GM23338 (cell line): Measurements from ENCODE around the gene SSTR5. TPM values are rescaled to one million over a fixed set of nuclear protein-coding genes. Genes with fewer than 3 reads are reported as not detected.

ENCODE experiments used
- ATAC-seq: fragments of 200-7000 bp; cut with Tn5 transposase; 3 replicates; pipeline ENCODE4 v1.9.1; 2020
- DNase-seq: peaks from one replicate; pipeline ENCODE4 v3.0.0-alpha.2; 2015; ENCODE audit warnings: low spot score
- H2AFZ ChIP-seq: fragments of 200-600 bp; sonication (generic); 2 replicates; pipeline ENCODE4 v1.8.0; 2016; ENCODE audit warnings: antibody characterized with exemption, mild to moderate bottlenecking, moderate library complexity
- H3F3A ChIP-seq: fragments of 200-600 bp; sonication (generic); replicated peaks from 2 replicates; pipeline ENCODE4 v1.8.0; 2017; ENCODE audit warnings: antibody characterized with exemption, mixed run types, low read depth
- H3K27ac ChIP-seq: fragments of 200-600 bp; sonication (generic); 2 replicates; pipeline ENCODE4 v1.6.1; 2016; ENCODE audit warnings: low read depth
- H3K27me3 ChIP-seq: fragments of 200-600 bp; sonication (generic); 2 replicates; pipeline ENCODE4 v1.8.0; 2016; ENCODE audit warnings: mild to moderate bottlenecking, mixed run types, moderate library complexity; ENCODE audit not compliant: insufficient read depth
- H3K36me3 ChIP-seq: fragments of 200-600 bp; sonication (generic); 2 replicates; pipeline ENCODE4 v1.8.0; 2016; ENCODE audit warnings: mild to moderate bottlenecking; ENCODE audit not compliant: insufficient read depth
- H3K4me1 ChIP-seq: fragments of 200-600 bp; sonication (generic); 2 replicates; pipeline ENCODE4 v1.8.0; 2016; ENCODE audit warnings: mild to moderate bottlenecking, moderate library complexity; ENCODE audit not compliant: insufficient read depth
- H3K4me2 ChIP-seq: fragments of 200-600 bp; sonication (generic); 2 replicates; pipeline ENCODE4 v1.7.1; 2017; ENCODE audit warnings: mixed run types
- H3K4me3 ChIP-seq: fragments of 200-600 bp; sonication (generic); 2 replicates; pipeline ENCODE4 v1.6.1; 2016; ENCODE audit warnings: mixed run types
- H3K79me2 ChIP-seq: fragments of 200-600 bp; sonication (generic); replicated peaks from 2 replicates; pipeline ENCODE4 v1.8.0; 2017; ENCODE audit warnings: mild to moderate bottlenecking; ENCODE audit not compliant: insufficient read depth
- H3K9me2 ChIP-seq: fragments of 200-600 bp; sonication (generic); 2 replicates; pipeline ENCODE4 v1.8.0; 2017; ENCODE audit not compliant: insufficient read depth
- H4K20me1 ChIP-seq: fragments of 200-600 bp; sonication (generic); replicated peaks from 2 replicates; pipeline ENCODE4 v1.8.0; 2017; ENCODE audit warnings: mild to moderate bottlenecking; ENCODE audit not compliant: insufficient read depth
- H3K27ac Mint-ChIP-seq: 2 replicates; pipeline ENCODE4 v1.8.0; 2020; ENCODE audit warnings: inconsistent platforms, mild to moderate bottlenecking, moderate library complexity, mixed read lengths
- H3K27me3 Mint-ChIP-seq: 3 replicates; pipeline ENCODE4 v1.8.0; 2022; ENCODE audit warnings: low read depth, mild to moderate bottlenecking, moderate library complexity, mixed read lengths, inconsistent platforms; ENCODE audit not compliant: insufficient read depth, poor library complexity
- H3K36me3 Mint-ChIP-seq: 3 replicates; pipeline ENCODE4 v1.8.0; 2021; ENCODE audit warnings: low read depth, mild to moderate bottlenecking, inconsistent platforms, moderate library complexity, mixed read lengths
- H3K4me1 Mint-ChIP-seq: 3 replicates; pipeline ENCODE4 v1.8.0; 2020; ENCODE audit warnings: mild to moderate bottlenecking, inconsistent platforms, mixed read lengths
- H3K4me3 Mint-ChIP-seq: 3 replicates; pipeline ENCODE4 v1.8.0; 2021; ENCODE audit warnings: moderate library complexity, mild to moderate bottlenecking, inconsistent platforms, mixed read lengths
- H3K9me3 Mint-ChIP-seq: 3 replicates; pipeline ENCODE4 v1.8.0; 2020; ENCODE audit warnings: moderate library complexity, mild to moderate bottlenecking, inconsistent platforms, mixed read lengths
- CREB1 ChIP-seq: fragments of 250-450 bp; sonication (Bioruptor Pico); IDR thresholded peaks from 2 replicates; pipeline ENCODE4 v1.5.0; 2020; ENCODE audit warnings: low read depth, mild to moderate bottlenecking, moderate library complexity
- CTCF ChIP-seq, 2 experiments: fragments of 200-600 bp in 1 of 2; sonication (generic) in 1 of 2; conservative IDR thresholded peaks; 2 replicates each; pipeline versions ENCODE4 v1.5.1 to v1.6.1; 2016 to 2017; ENCODE audit warnings: antibody characterized with exemption in 2 of 2, low read depth in 2 of 2, mild to moderate bottlenecking in 2 of 2, moderate library complexity in 1 of 2
- EZH2 ChIP-seq: fragments of 200-600 bp; sonication (generic); IDR thresholded peaks from one replicate; pipeline ENCODE4 v1.8.0; 2017; ENCODE audit warnings: antibody characterized with exemption, mild to moderate bottlenecking, low read depth; ENCODE audit not compliant: unreplicated experiment
- JUNB ChIP-seq: IDR thresholded peaks from one replicate; pipeline ENCODE4 v1.6.1; 2016; ENCODE audit warnings: antibody characterized with exemption; ENCODE audit not compliant: unreplicated experiment
- NANOG ChIP-seq: IDR thresholded peaks from 2 replicates; pipeline ENCODE4 v1.6.1; 2016; ENCODE audit warnings: antibody characterized with exemption, borderline replicate concordance
- REST ChIP-seq: IDR thresholded peaks from one replicate; pipeline ENCODE4 v1.6.1; 2018; ENCODE audit warnings: antibody characterized with exemption; ENCODE audit not compliant: unreplicated experiment
- STAT1 ChIP-seq: IDR thresholded peaks from one replicate; pipeline ENCODE4 v1.6.1; 2016; ENCODE audit warnings: antibody characterized with exemption; ENCODE audit not compliant: unreplicated experiment
- ZNF114 ChIP-seq: fragments of 250-450 bp; sonication (Bioruptor Pico); IDR thresholded peaks from 2 replicates; pipeline ENCODE4 v1.5.0; 2020; ENCODE audit warnings: mild to moderate bottlenecking, moderate library complexity
- ZNF462 ChIP-seq: fragments of 250-450 bp; sonication (Bioruptor Pico); IDR thresholded peaks from 2 replicates; pipeline ENCODE4 v1.5.0; 2020; ENCODE audit warnings: mild to moderate bottlenecking, moderate library complexity
- polyA plus RNA-seq: library from polyadenylated mRNA; unstranded; fragments of >200 nt; fragmentation: Nextera tagmentation; extraction: Ambion mirVana; gene quantifications from 2 replicates; pipeline ENCODE4 v1.2.1, GENCODE V29; 2016
- total RNA-seq: library from RNA; depleted of rRNA; stranded (reverse); fragments of >200 nt; shearing (Covaris generic); gene quantifications from 2 replicates; pipeline ENCODE4 v1.2.3, GENCODE V29; 2014

Gene SSTR5
- total and polyA plus RNA-seq, 2 experiments from 2014 or later = 0.60 to 1.0 TPM

GRCh38 chr16:1094124-1094479, 21.6 kb downstream of the SSTR5 start (continued):
- TF ChIP-seq REST = no peak
- no peak for TF ChIP-seq ZNF114 (CRISPR knock-in tag)
- TF ChIP-seq CTCF (conservative IDR thresholded peaks at IDR 0.05; ENCODE audit: low read depth in 2 of 2) = no peak
- no peak for TF ChIP-seq JUNB

GRCh38 chr16:1094601-1095449, 22.3 kb downstream of the SSTR5 start:
- no peaks in the 10 kb centered on the region for H3K79me2 ChIP-seq
- H3K27me3 Mint-ChIP-seq = peaks cover 12% of the 10 kb centered on the region
- no peak overlapping the region for H3K27ac ChIP-seq
- H3K4me3 ChIP-seq = no peak overlapping the region
- H3K4me2 ChIP-seq = no peak overlapping the region
- peaks cover 7% of the 10 kb centered on the region for H3K9me3 Mint-ChIP-seq
- H3K4me1 ChIP-seq = no peaks in the 10 kb centered on the region
- no peaks in the 10 kb centered on the region for H3K9me2 ChIP-seq
- H3K36me3 Mint-ChIP-seq = peaks cover 4% of the 10 kb centered on the region; the same call in 2 of the 3 replicates
- H3F3A ChIP-seq = no peaks in the 10 kb centered on the region
- H4K20me1 ChIP-seq = no peaks in the 10 kb centered on the region
- H3K27me3 ChIP-seq = no peaks in the 10 kb centered on the region
- ATAC-seq = no peak
- no peak overlapping the region for H2AFZ ChIP-seq
- no peak for DNase-seq
- H3K4me3 Mint-ChIP-seq = no peak overlapping the region
- no peaks in the 10 kb centered on the region for H3K4me1 Mint-ChIP-seq
- H3K36me3 ChIP-seq = no peaks in the 10 kb centered on the region
- H3K27ac Mint-ChIP-seq = no peak overlapping the region
- no peak for TF ChIP-seq CTCF (conservative IDR thresholded peaks at IDR 0.05; ENCODE audit: low read depth in 2 of 2)
- TF ChIP-seq EZH2 = no peak
- no peak for TF ChIP-seq CREB1
- TF ChIP-seq NANOG = no peak
- no peak for TF ChIP-seq ZNF462
- no peak for TF ChIP-seq STAT1
